Lower leg skin (tissue), 3 donors: ENCODE results near the gene ANAPC16.
"Not testable (repeated sequence)": the region's sequence is repeated elsewhere in the genome, so short reads cannot be mapped to it uniquely, and the experiment has no call there.

Experiments
- CTCF ChIP-seq, 3 donors: fragments of 450-650 bp; IDR thresholded peaks; one replicate each; pipeline ENCODE4 v1.5.1; 2016; ENCODE audit warnings: antibody characterized with exemption in 3 of 3, mild to moderate bottlenecking in 3 of 3, moderate library complexity in 2 of 3
- POLR2A ChIP-seq, 2 donors: fragments of 450-650 bp; IDR thresholded peaks; one replicate each; pipeline ENCODE4 v1.6.1; 2016 to 2017; ENCODE audit warnings: antibody characterized with exemption in 2 of 2, mild to moderate bottlenecking in 1 of 2, moderate library complexity in 1 of 2

DNA sequence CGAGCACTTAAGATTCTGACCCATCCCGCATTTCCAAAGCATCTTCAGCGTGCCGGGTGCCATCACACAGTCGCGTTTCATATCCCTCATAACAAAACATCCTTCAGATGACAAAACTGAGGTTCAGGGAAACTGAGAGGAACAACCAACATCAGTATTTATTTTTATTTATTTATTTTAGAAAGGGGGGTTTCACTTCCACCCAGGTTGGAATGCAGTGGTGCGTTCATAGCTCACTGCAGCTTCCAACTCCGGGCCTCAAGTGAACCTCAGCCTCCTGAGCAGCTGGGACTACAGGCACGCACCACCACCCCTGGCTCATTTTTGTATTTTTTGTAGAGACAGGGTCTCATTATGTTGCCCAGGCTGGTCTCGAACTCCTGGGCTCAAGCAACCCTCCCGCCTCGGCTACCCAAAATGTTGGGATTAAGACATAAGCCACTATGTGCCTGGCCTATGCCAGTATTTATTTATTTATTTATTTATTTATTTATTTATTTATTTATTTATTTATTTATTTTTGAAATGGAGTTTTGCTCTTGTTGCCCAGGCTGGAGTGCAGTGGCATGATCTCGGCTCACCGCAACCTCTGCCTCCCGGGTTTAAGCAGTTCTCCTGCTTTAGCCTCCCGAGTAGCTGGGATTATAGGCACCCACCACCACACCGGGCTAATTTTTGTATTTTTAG lies 33.5 kb downstream of the ANAPC16 start:
- TF ChIP-seq CTCF, POLR2A (IDR thresholded peaks at IDR 0.05): not testable (repeated sequence)
